Measurements from ENCODE around the gene SHROOM2. TPM values are rescaled to one million over a fixed set of nuclear protein-coding genes. Genes with fewer than 3 reads are reported as not detected.

The SHROOM2 gene
- total and polyA plus RNA-seq, 5 donors from 2014 or later = 0.35 TPM; not detected in 4

- H3K9me3 ChIP-seq (ENCODE audit: control insufficient read depth in 2 of 2, low read length in 2 of 2) = no peaks in the 10 kb centered on the region
- peaks cover 0 to 6% (median 0%) of the 10 kb centered on the region in 4 donors for H3K4me1 Mint-ChIP-seq
- no peaks in the 10 kb centered on the region for H3K36me3 ChIP-seq (ENCODE audit: control insufficient read depth, insufficient read depth, low read length)
- ATAC-seq (ENCODE audit: low read depth in 2 of 2) = no peak
- H3K27me3 ChIP-seq (ENCODE audit: control insufficient read depth, insufficient read depth, low read length) = peaks cover 5% of the 10 kb centered on the region
- H3K27me3 Mint-ChIP-seq = peaks cover 32% of the 10 kb centered on the region
- no peak for DNase-seq
- no peaks in the 10 kb centered on the region for H3K36me3 Mint-ChIP-seq
- H3K27ac ChIP-seq (ENCODE audit: insufficient read depth, low read length, poor library complexity, severe bottlenecking) = no peak overlapping the region
- no peak overlapping the region for H3K4me3 ChIP-seq (ENCODE audit: low read depth, low read length)
- peak overlapping the region in 1 of 4 donors; percentile 59 for H3K4me3 Mint-ChIP-seq
- H3K4me1 ChIP-seq (ENCODE audit: control insufficient read depth, insufficient read depth, low read length, poor library complexity, severe bottlenecking) = no peaks in the 10 kb centered on the region
- H3K9me3 Mint-ChIP-seq = peaks cover 0 to 2% (median 0%) of the 10 kb centered on the region in 7 donors
- no peak overlapping the region for H3K27ac Mint-ChIP-seq
Measured at GRCh38 chrX:9786798-9787635, 788 bp downstream of the SHROOM2 start.

GRCh38 chrX:9788911-9789310 is 2.7 kb downstream of the SHROOM2 start:
- peaks cover 0 to 5% (median 0%) of the 10 kb centered on the region in 4 donors for H3K4me1 Mint-ChIP-seq

GRCh38 chrX:9789555-9789954 is 3.3 kb downstream of the SHROOM2 start:
- Histone ChIP-seq H3K9me3 (ENCODE audit: control insufficient read depth in 2 of 2, low read length in 2 of 2) (no peaks in the 10 kb centered on the region), H3K4me1 (ENCODE audit: control insufficient read depth, insufficient read depth, low read length, poor library complexity, severe bottlenecking) (no peaks in the 10 kb centered on the region), H3K4me3 (ENCODE audit: low read depth, low read length) (no peak overlapping the region), H3K27ac (ENCODE audit: insufficient read depth, low read length, poor library complexity, severe bottlenecking) (no peak overlapping the region), H3K36me3 (ENCODE audit: control insufficient read depth, insufficient read depth, low read length) (no peaks in the 10 kb centered on the region), H3K27me3 (ENCODE audit: control insufficient read depth, insufficient read depth, low read length) (peaks cover 5% of the 10 kb centered on the region)
- peaks cover 25% of the 10 kb centered on the region for H3K27me3 Mint-ChIP-seq
- H3K9me3 Mint-ChIP-seq = peaks cover 0 to under 1% (median 0%) of the 10 kb centered on the region in 7 donors
- H3K4me3 Mint-ChIP-seq = no peak overlapping the region
- peaks cover 0 to 2% (median 0%) of the 10 kb centered on the region in 4 donors for H3K4me1 Mint-ChIP-seq
- no peaks in the 10 kb centered on the region for H3K36me3 Mint-ChIP-seq
- no peak for DNase-seq
- ATAC-seq (ENCODE audit: low read depth in 2 of 2) = no peak
- no peak overlapping the region for H3K27ac Mint-ChIP-seq

More at GRCh38 chrX:9788911-9789310, 2.7 kb downstream of the SHROOM2 start:
- Histone ChIP-seq H3K27me3 (ENCODE audit: control insufficient read depth, insufficient read depth, low read length) (peaks cover 5% of the 10 kb centered on the region), H3K36me3 (ENCODE audit: control insufficient read depth, insufficient read depth, low read length) (no peaks in the 10 kb centered on the region), H3K4me3 (ENCODE audit: low read depth, low read length) (no peak overlapping the region), H3K27ac (ENCODE audit: insufficient read depth, low read length, poor library complexity, severe bottlenecking) (no peak overlapping the region), H3K4me1 (ENCODE audit: control insufficient read depth, insufficient read depth, low read length, poor library complexity, severe bottlenecking) (no peaks in the 10 kb centered on the region), H3K9me3 (ENCODE audit: control insufficient read depth in 2 of 2, low read length in 2 of 2) (no peaks in the 10 kb centered on the region)
- Mint-ChIP-seq H3K36me3 (no peaks in the 10 kb centered on the region), H3K9me3 (no peaks in the 10 kb centered on the region), H3K27me3 (peaks cover 28% of the 10 kb centered on the region), H3K4me3 (no peak overlapping the region), H3K27ac (no peak overlapping the region)
- DNase-seq (no peak), ATAC-seq (ENCODE audit: low read depth in 2 of 2) (no peak)

GRCh38 chrX:9790866-9791265 is 4.6 kb downstream of the SHROOM2 start:
- Histone ChIP-seq H3K4me3 (ENCODE audit: low read depth, low read length) (no peak overlapping the region), H3K27me3 (ENCODE audit: control insufficient read depth, insufficient read depth, low read length) (peaks cover 5% of the 10 kb centered on the region), H3K4me1 (ENCODE audit: control insufficient read depth, insufficient read depth, low read length, poor library complexity, severe bottlenecking) (no peaks in the 10 kb centered on the region), H3K9me3 (ENCODE audit: control insufficient read depth in 2 of 2, low read length in 2 of 2) (no peaks in the 10 kb centered on the region), H3K36me3 (ENCODE audit: control insufficient read depth, insufficient read depth, low read length) (no peaks in the 10 kb centered on the region), H3K27ac (ENCODE audit: insufficient read depth, low read length, poor library complexity, severe bottlenecking) (no peak overlapping the region)
- H3K27me3 Mint-ChIP-seq = peaks cover 25% of the 10 kb centered on the region
- H3K36me3 Mint-ChIP-seq = no peaks in the 10 kb centered on the region
- DNase-seq (no peak), ATAC-seq (ENCODE audit: low read depth in 2 of 2) (no peak)
- peaks cover 0 to 2% (median 0%) of the 10 kb centered on the region in 4 donors for H3K4me1 Mint-ChIP-seq
- H3K27ac Mint-ChIP-seq = no peak overlapping the region
- peaks cover 0 to 3% (median 0%) of the 10 kb centered on the region in 7 donors for H3K9me3 Mint-ChIP-seq
- H3K4me3 Mint-ChIP-seq = peak overlapping the region in 1 of 4 donors; percentile 5

GRCh38 chrX:9794495-9794894 is 8.3 kb downstream of the SHROOM2 start:
- no peak overlapping the region for H3K27ac Mint-ChIP-seq
- no peaks in the 10 kb centered on the region for H3K9me3 ChIP-seq (ENCODE audit: control insufficient read depth in 2 of 2, low read length in 2 of 2)
- no peaks in the 10 kb centered on the region for H3K4me1 Mint-ChIP-seq
- peaks cover 0 to 5% (median 2%) of the 10 kb centered on the region in 7 donors for H3K9me3 Mint-ChIP-seq
- no peaks in the 10 kb centered on the region for H3K36me3 Mint-ChIP-seq
- no peak overlapping the region for H3K4me3 Mint-ChIP-seq
- H3K27me3 Mint-ChIP-seq = peaks cover 12% of the 10 kb centered on the region
- H3K4me1 ChIP-seq (ENCODE audit: control insufficient read depth, insufficient read depth, low read length, poor library complexity, severe bottlenecking) = no peaks in the 10 kb centered on the region
- peaks cover under 1% of the 10 kb centered on the region for H3K27me3 ChIP-seq (ENCODE audit: control insufficient read depth, insufficient read depth, low read length)
- no peak for DNase-seq
- H3K27ac ChIP-seq (ENCODE audit: insufficient read depth, low read length, poor library complexity, severe bottlenecking) = no peak overlapping the region
- H3K36me3 ChIP-seq (ENCODE audit: control insufficient read depth, insufficient read depth, low read length) = no peaks in the 10 kb centered on the region
- H3K4me3 ChIP-seq (ENCODE audit: low read depth, low read length) = no peak overlapping the region
- ATAC-seq (ENCODE audit: low read depth in 2 of 2) = no peak

- no peaks in the 10 kb centered on the region for H3K9me3 ChIP-seq (ENCODE audit: control insufficient read depth in 2 of 2, low read length in 2 of 2)
- Mint-ChIP-seq H3K36me3 (no peaks in the 10 kb centered on the region), H3K9me3 (peaks cover 0 to 12% (median 7%) of the 10 kb centered on the region in 7 donors), H3K4me1 (no peaks in the 10 kb centered on the region), H3K27ac (no peak overlapping the region), H3K27me3 (peaks cover 4% of the 10 kb centered on the region), H3K4me3 (no peak overlapping the region)
- ATAC-seq (ENCODE audit: low read depth in 2 of 2) = no peak
- H3K36me3 ChIP-seq (ENCODE audit: control insufficient read depth, insufficient read depth, low read length) = no peaks in the 10 kb centered on the region
- H3K4me1 ChIP-seq (ENCODE audit: control insufficient read depth, insufficient read depth, low read length, poor library complexity, severe bottlenecking) = no peaks in the 10 kb centered on the region
- DNase-seq = no peak
- no peaks in the 10 kb centered on the region for H3K27me3 ChIP-seq (ENCODE audit: control insufficient read depth, insufficient read depth, low read length)
- H3K27ac ChIP-seq (ENCODE audit: insufficient read depth, low read length, poor library complexity, severe bottlenecking) = no peak overlapping the region
- no peak overlapping the region for H3K4me3 ChIP-seq (ENCODE audit: low read depth, low read length)
Measured at GRCh38 chrX:9797384-9798360, 11.4 kb downstream of the SHROOM2 start.

- Mint-ChIP-seq H3K4me1 (no peaks in the 10 kb centered on the region), H3K4me3 (no peak overlapping the region), H3K27ac (no peak overlapping the region), H3K27me3 (no peaks in the 10 kb centered on the region), H3K9me3 (peaks cover 0 to 10% (median 7%) of the 10 kb centered on the region in 7 donors), H3K36me3 (no peaks in the 10 kb centered on the region)
- no peaks in the 10 kb centered on the region for H3K27me3 ChIP-seq (ENCODE audit: control insufficient read depth, insufficient read depth, low read length)
- no peak overlapping the region for H3K27ac ChIP-seq (ENCODE audit: insufficient read depth, low read length, poor library complexity, severe bottlenecking)
- ATAC-seq (ENCODE audit: low read depth in 2 of 2) (no peak), DNase-seq (no peak)
- H3K4me1 ChIP-seq (ENCODE audit: control insufficient read depth, insufficient read depth, low read length, poor library complexity, severe bottlenecking) = no peaks in the 10 kb centered on the region
- H3K4me3 ChIP-seq (ENCODE audit: low read depth, low read length) = no peak overlapping the region
- H3K9me3 ChIP-seq (ENCODE audit: control insufficient read depth in 2 of 2, low read length in 2 of 2) = no peaks in the 10 kb centered on the region
- H3K36me3 ChIP-seq (ENCODE audit: control insufficient read depth, insufficient read depth, low read length) = no peaks in the 10 kb centered on the region
Measured at GRCh38 chrX:9802737-9803136, 16.5 kb downstream of the SHROOM2 start.

Measured in CD4-positive, CD25-positive, alpha-beta regulatory T cell (primary cell).